ENCODE results near the gene ZFP36L2.
A peak's percentile ranks its signal among the peaks of the same experiment; 100 is the strongest.

The ZFP36L2 gene

DNA sequence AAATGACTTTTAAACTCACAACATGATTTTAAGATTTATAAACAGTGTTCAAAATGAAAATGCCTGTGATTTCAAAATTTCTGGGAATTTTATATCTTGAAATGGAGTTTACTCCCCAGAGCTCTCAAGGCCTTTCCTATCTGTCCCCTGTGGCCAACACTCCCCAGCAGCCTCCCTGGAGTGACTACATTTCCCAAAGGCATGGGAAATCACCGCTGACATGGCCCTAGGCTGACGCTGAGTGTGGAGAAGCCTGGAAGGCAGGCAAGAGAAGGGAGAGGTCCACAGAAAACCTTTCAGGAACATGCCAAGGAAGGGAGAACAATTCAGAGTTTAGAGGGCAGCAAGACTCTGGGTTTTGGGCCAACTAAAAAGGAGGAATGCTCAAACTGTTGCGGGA lies 20.2 kb upstream of the ZFP36L2 start:
- no peak for DNase-seq (ENCODE audit: low spot score)

DNA sequence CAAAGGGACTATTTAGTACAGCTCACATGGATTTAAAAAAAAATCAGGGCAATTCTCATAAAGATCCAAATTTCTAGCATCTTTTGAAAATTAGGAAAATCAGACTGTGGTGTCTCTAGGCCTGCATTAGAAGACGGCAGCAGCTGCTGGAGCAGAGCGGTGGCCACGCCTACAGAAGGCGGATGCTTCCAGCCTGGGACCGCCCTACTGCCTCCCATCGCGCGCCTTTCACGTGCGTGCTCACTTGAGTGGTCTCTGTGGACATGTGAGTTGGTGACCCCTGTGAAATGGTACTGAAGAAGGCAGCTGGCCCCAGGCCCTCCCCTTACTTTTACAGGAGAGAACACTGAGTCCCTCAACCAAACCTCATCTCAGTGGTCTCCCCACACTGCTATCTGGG lies 15.2 kb upstream of the ZFP36L2 start:
- no peak for DNase-seq (ENCODE audit: low spot score)

DNA sequence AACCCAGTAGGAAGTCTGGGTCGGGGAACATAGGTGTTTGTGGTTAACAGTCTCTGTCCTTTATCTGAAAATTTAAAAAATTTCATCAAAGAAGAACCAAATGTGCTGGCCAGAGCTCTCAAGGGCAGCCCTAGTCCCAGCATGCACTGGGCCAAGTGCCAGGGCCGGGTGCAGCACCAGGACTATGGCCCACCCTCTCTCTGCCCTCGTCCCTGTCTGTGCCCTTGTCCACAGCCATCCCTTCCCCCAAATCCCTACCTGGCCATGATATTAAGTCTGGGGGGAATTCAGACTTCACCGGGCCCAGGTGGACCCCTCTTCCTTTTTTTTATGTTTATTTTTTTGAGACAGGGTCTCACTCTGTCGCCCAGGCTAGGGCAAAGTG lies 14.4 kb upstream of the ZFP36L2 start:
- DNase-seq (ENCODE audit: low spot score) = no peak

DNA sequence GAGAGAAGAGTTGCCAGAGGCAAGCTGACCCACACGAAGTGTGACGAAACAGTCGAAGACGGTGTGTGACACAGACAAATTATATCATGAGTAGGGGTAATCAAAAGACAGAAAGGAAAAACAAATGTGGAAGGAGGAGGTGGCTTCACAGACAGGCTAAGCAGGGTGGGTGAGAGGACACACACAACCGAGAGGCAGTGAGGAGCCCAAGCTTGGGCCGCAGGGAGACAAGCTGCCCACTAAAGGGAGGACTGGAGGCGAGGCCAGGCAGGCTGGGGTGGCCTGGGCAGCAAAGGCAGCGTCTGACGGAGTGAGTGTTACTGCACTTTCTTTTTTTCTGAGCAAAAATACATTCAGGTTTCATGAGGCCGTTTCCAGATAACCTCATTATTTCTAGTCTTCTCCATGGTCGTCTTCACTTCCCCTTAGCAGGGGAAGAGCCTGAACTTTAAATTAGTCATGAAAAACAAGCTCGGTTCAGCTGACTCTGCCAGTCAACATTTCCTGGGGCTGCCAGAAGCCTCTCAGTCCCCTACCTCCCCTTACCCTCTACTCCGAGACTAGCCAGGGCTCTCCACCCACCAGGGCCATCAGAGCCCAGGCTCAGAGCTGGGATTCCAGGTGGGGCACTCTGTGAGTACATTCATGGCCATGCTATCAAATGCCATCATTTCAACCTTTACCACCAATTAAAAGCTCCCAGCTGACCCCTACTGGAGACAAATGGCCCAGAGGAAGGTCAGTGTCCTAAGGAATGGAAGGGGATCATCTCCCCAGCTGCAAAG lies 13.8 kb upstream of the ZFP36L2 start:
- DNase-seq (ENCODE audit: low spot score) = peak; percentile 61

DNA sequence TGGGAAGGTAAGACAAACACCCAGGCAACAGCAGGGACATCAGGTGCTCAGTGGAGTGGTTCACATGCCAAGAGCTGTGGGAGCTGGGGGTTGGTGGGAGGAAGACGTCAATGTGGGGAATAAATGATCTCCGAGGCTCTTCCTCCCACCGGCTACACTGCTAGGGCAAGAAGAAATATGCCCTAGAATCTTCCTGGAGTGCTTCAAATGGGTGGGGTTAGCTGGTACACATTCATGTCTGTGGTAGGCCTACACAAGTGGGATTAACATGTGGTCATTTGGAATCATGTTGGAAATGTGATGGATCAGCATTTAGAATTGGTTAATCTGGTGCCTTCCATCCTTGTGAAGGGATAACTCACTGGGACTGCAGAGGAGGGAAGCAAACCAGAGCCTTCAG lies 12.4 kb upstream of the ZFP36L2 start:
- no peak for DNase-seq (ENCODE audit: low spot score)

DNA sequence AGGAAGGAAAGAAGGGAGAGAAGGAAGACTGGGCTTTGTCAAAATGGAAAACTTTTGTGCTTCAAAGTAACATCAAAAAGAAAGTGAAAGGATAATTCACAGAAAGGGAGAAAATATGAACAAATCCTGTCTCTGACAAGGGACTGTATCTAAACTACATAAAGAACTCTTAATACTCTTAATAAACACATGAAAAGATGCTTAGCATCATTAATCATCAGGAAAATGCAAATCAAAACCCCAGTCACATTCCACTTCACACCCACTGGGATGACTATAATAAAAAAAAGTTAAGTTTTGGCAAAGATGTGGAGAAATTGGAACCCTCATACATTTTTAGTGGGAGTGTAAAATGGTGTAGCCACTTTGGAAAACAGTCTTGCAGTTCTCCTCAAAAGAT lies 11.8 kb upstream of the ZFP36L2 start:
- DNase-seq (ENCODE audit: low spot score) = no peak

DNA sequence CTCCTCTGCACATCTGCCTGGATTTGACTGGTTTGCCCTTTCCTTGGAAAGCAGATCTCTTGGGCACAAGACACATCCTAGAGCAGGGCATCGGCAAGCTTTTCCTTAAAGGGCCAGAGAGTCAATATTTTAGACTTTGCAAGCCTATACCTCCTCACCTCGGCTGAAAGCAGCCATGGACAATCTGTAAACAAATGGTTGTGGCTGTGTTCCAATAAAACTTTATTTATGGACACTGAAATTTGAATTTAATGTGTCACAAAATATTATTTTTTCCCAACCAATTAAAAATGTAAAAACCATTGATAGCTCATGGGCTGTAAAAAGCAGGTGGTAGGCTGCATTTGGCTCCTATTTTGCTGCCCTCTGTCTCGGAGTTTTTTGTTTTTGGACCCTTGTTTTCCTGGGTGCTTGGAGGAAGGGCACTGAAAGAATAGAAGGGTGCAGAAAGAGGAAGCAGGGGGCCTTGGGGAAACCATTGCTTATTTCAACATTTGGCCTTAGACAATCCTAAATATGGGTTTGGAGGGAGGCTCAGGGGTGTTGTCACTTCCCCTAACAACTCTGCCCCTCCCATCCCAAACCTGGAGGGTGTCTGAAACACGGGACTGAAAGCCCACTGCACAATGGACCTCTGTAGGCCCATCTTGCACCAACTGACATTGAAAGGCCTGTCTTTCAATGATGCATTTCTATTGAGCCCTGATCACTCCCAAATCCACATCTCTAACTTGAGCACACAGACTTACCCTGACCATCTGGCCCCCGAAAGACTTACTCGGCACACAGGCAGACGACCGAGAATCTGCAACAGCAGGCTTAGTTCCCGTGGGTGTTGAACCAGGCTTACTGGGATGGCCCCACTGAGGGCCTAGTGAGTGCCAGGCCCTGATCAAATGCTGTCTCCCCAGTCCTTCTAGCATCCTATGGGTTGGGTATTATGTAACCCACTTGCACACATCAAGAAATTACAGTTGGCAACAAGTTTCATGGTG lies 7.1 kb upstream of the ZFP36L2 start:
- DNase-seq (ENCODE audit: low spot score) = no peak

DNA sequence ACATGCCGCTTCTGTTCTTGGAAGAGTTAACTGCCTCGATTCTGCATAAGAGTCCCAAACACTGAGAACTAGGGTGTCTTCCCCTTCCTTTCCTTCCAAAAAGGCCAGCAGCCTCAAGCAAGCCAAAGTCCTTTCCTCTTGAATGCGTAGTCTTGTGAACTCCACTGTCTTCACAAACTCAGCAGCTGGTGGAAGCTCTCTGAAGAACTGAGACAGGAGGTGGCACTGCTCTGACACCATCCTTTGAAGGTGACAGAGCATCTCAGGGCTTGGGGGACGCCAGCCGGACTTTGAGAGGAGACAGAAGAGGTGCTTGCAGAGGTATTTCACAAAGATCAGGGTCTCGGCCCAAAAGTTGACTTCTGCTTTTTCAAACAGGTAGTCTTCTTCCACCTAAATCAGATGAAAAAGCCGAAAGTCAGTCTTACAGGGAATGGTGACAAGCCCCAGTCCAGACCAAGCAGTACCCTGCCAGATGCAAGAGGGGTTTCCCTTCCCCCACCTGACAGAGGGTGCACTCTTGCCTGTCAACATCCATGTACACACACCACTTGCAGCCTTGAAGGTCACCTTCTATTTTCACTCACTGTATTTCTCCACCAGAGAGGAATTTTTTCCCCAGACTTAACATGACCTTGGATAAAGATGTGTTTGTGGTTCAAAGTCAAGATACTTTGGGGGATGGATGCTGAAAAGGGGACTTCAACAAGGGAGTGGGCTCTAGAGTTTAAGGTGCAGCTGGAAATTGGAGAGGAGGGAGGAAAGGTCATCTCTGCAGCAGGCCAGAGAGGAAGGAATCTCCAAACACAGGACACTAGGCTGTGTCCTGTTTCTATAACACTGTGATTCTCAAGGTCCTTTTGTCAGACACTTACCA lies 4.8 kb upstream of the ZFP36L2 start:
- DNase-seq (ENCODE audit: low spot score) = no peak

DNA sequence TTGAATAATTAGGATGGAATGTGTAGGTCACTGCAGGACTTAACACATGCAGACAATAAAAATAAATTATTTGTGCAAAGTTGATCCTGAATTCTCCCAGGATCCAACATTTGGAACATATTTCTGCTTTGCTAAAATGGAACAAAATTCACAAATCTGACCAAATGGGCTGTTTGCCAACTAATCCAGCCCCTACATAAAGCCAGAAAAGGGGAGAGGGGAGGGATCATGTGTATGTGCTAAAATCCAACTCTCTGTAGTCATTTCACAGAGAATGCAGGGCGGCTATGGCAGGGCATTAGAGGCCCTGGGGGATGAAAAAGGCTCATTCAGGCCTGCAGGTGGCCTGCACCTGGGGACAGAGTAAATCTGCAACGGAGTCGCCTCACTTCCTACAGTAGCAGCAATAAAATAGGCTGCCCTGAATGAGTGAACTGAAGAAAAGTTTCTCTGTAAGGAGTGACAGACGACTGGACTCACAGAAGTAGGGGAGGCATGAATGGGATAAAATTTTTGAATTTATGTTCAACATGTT lies 4.0 kb upstream of the ZFP36L2 start:
- DNase-seq (ENCODE audit: low spot score) = peak; percentile 31

DNA sequence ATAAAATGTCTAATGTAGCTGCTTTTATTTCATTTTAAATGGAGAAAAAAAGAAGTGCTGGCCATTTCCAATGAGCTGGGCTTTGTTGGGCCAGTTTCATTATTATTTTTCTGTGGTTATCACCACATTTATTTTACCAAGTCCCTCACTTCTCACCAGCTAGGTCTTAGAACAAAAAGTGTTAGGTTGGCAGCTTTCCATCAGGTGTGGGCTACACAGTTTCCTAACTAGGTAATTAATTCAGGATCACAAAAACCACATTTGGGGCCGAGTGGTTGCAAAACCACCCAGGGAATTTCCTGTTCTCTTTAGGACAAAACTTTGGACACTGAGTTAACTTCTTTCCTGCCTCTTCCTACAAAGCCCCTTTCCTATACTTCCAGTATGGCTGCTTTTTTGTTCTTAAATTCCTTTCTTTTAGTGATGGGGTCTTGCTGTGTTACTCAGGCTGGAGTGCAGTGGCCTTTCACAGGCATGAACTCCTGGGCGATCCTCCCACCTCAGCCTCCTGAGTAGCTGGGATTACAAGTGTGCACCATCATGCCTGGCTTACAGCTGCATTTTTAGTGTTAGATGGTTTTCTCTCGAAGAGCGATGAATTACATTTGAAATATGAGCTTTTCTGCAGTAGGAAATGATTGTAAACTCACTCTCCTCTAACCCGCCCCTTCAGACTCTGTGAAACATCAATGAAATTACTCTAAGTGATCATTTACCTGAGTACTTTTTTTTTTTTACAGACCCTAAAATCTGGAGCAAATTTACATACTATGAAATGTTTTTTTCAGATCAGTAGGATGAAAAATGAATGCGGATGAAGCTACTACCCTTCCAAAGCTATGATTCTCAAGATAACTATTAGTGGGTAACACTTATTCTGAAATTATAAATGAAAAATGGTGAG lies 2.6 kb upstream of the ZFP36L2 start:
- DNase-seq (ENCODE audit: low spot score) = no peak

DNA sequence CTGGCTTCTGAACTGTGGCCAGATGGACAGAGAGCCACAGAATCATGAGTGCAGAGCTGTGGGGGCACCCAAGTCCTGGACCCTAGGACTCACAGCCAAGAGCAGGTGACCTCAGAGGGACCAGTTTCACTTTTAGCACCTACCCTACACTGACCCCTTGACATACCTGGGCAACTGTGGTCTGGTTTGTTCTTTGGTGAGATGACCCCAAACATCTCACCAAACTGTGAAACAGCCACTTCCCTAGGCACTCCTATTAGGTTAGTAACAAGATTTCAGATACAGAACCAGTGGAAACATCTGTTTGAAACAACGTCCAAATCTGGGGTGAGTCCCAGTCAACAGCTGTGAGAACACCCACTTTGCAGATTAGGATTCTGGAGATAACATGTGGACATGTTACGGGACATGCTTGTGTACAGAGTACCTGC lies 1.9 kb upstream of the ZFP36L2 start:
- DNase-seq (ENCODE audit: low spot score) = no peak

DNA sequence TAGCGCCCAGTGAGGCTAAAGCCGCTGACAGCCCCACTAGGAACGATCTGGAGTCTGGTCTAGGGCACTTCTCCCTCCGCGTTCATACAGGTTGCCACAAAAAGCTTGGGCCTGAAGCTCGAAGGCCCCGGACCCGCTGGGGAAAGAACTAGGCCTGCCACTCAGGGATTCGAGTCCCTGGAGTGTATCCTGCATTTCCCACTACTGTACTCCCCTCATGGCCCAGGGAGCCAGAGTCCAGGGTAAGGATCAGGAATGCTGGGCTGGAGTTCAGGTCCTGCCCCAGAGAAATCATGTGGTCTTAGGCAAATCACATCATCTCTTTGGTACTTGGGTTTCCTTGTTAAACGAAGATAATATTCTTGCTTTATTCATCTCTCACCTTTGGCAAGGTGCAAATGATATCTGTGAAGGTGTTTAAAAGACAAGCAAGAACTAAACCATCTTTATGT lies 1.4 kb upstream of the ZFP36L2 start:
- DNase-seq (ENCODE audit: low spot score) = no peak

DNA sequence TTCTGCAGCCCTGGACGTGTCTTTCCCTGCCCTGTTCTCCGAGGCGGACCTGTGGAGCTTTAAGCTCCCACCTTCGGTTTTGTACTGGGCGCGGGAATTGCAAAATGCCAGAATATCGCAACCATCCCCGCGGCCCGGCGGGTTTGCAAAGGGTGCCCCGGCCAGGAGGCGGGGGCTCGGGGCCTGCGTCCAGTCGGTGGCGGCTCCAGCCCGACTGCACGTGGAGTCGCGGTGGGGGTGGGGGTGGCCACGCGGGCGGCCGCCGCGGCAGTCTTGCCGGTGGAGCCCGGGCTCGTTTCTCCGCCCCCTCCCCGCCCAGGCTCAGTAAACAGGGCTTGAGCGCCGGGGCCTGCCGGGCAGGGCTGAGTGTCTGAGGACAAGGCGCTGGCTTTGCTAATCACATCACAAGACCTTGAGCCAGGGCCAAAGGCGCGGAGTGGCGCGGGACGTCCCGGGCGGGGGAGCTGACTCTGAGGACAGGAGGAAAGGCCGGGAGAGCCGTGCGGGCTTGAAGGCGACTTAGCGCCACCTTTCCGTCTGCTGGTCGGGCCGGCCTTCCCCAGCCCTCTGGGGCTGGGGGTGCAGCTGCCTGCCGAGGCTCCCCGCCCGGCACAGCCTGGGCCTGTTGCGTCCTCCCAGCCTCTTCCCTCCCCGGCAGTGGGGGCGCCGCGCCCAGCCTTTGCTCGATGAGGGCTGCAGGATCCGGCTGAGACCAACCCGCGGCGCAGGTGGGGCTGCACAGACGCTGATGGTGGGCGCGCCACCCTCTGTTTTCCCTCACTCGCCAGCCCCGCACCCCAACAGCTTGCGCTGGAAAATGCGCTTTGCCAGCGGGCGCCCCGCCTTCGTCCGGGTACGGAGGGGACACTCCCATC lies 786 bp upstream of the ZFP36L2 start:
- DNase-seq (ENCODE audit: low spot score) = peak; percentile 62

DNA sequence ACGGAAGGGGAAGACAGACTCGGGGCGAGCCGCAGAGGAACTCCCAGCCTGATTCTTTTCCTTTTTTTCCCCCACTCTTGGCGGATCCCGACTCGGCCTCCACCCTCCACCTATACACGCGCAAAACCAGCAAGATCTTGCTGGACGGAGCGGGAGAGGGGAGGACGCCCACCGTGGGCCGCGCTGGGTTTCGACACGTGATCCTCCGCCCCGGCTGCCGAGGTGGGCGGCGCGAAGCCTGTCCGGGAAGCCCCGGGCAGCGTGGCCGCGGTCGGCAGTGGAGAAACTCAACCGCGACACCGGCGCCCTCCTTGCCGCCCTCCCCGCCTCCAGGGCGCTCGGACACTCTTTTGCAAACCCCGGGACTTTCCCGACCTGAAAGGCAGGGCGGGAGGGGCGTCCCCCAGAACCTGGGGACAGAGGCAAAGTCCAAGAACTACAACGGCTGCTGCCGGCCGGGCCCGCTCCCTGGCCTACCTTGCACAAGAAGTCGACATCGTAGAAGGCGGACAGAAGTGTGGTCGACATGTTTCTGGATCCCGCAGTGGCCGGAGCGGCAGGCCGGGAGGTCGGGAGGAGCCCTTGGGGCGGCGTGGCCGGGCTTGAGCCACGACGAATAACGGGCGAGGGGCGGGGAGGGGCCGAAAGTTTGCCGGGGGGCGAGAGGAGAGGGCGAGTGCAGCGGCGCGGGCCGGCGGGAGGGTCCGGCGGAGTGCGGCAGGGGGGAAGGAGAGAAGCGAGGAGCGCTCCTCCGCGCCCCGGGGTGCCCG lies 433 bp downstream of the ZFP36L2 start:
- peak; percentile 32 for DNase-seq (ENCODE audit: low spot score)

DNA sequence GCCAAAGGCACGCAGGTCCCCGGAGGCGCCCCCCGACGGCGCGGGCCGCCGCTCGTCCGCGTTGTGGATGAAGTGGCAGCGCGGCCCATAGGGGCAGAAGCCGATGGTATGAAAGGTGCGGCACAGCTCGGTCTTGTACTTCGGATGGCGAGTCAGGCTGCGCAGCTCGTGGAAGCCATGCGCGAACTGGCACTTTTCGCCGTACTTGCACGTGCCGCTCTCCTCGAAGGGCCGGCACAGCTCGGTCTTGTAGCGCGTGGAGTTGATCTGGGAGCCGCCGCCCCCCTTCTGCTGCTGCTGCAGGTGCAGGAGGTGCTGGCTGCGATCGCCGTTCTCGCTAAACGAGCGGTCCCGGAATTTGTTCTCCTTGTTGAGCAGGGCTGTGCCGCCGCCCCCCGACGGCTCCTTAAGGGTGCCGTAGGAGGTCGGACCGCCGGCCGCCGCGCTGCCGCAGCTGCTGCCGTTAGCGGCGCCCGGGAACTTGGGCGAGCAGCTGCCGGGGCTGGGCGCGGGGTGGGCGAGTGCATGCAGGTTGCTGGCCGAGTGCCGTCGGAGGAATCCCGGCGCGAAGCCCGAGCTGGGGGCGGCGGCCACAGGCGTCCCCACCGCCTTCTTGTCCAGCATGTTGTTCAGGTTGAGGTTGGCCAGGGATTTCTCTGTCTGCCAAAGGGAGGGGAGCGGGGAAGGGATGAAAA lies 1.2 kb downstream of the ZFP36L2 start:
- no peak for DNase-seq (ENCODE audit: low spot score)

DNA sequence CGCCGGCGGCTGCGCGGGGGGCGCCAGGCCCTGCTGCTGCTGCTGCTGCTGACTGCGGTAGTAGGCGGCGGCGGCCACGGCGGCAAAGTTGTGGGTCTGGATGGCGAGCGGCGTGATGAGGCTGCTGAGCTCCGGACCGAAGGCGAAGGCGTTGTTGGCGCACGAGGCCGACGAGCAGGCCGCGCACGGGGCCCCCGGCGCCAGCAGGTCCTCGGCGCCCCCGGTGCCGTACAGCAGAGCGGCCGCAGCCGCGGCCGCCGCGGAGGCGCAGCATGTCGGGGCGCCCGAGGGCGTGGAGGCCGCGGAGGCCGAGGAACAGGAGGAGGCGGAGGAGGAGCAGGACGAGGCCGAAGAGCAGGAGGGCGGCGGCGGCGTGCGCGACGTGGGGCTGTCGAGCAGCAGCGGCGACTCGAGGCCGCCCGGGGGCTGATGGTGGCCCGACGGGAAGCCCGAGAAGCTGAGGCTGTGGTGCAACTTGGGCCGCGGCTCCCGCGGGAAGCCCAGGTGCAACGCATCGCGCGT lies 1.8 kb downstream of the ZFP36L2 start:
- no peak for DNase-seq (ENCODE audit: low spot score)

DNA sequence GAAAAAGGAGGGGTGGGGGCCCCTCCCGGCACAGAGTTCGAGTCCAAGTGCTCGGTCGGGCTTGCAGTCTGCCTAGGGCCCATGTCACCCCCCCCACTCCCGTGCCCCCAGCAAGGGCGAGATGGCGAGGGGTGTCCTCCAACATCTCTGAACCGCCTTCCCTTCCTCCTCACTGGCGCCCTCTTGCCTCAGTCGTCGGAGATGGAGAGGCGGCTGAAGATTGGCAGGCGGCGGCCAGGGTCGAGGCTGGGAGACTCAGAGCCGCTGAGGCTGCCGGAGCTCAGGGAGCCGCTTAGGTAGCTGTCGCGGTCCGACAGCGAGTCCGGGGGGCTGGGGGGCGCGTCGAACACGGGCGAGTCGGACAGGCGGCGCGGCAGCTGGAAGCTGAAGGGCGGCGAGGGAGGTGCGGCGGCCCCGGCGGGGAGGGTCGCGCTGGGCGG lies 2.3 kb downstream of the ZFP36L2 start:
- peak; percentile 39 for DNase-seq (ENCODE audit: low spot score)

DNA sequence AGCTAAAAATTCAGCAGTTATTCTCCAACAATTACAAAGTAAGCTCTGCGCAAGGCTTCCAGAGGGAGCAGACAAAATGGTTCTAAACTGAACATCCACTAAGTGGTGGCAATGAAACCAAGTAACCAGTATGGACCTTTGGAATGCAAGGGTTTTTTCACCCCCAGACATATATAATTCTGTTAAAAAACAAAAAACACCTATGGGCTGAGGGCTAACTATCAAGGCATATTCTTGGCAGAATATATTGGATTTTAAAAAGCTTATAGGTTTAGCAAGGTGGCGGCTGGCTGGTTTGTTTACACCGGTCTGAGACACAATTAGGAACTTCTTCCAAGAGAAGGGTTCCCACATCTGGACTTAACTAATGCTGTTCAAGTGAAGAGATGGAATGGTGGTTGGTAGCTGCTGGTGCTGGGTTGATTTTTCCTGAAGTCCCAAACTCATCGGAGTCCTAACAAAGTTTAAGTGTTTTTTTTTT lies 2.8 kb downstream of the ZFP36L2 start:
- no peak for DNase-seq (ENCODE audit: low spot score)
